Activated CD4-positive, alpha-beta T cell treated with anti-CD3 and anti-CD28 coated beads for 36 hours (primary cell): ENCODE results near the gene ZACN. TPM values are rescaled to one million over a fixed set of nuclear protein-coding genes. Genes with fewer than 3 reads are reported as not detected.

Experiments used
- microRNA-seq: library from miRNA; unstranded; fragments of <30 nt; microRNA quantifications from one replicate; pipeline ENCODE4 v1.2.0, GENCODE V29; 2021; ENCODE audit warnings: borderline replicate concordance
- total RNA-seq, 2 experiments: library from RNA; stranded (reverse); gene quantifications; one replicate each; pipeline ENCODE4 v1.2.3, GENCODE V29; 2021

The ZACN gene
- total RNA-seq, 2 experiments from 2014 or later: 4.8 to 5.4 TPM

Small RNA genes lying within 50 kb of the gene (microRNA-seq; reads per million reads assigned to microRNA genes)
- gene MIR6868: 1.8 reads per million

Other genes starting within 250 kb of the ZACN start
- gene UNC13D, start 234.8 kb upstream of the ZACN start, total RNA-seq: 100 to 1,000 TPM; 106 to 133 TPM
- 10 to 100 TPM; 68.7 to 74.1 TPM for gene WBP2, start 223.8 kb upstream of the ZACN start, total RNA-seq
- gene TRIM47, start 200.6 kb upstream of the ZACN start, total RNA-seq: 10 to 100 TPM; 13.4 to 19.9 TPM
- gene TRIM65, start 182.2 kb upstream of the ZACN start, total RNA-seq: 10 to 100 TPM; 28.9 to 31.9 TPM
- gene MRPL38, start 174.3 kb upstream of the ZACN start, total RNA-seq: 100 to 1,000 TPM in 1 of 2 experiments, 10 to 100 TPM in 1; 98.0 to 115 TPM
- 10 to 100 TPM; 16.2 to 18.0 TPM for gene FBF1, start 138.1 kb upstream of the ZACN start, total RNA-seq
- gene ACOX1, start 100.0 kb upstream of the ZACN start, total RNA-seq: 10 to 100 TPM; 27.7 to 33.1 TPM
- gene TEN1, start 99.9 kb upstream of the ZACN start, total RNA-seq: 10 to 100 TPM in 1 of 2 experiments, 1 to 10 TPM in 1; 9.8 to 13.6 TPM
- gene CDK3, start 78.3 kb upstream of the ZACN start, total RNA-seq: 1 to 10 TPM; 5.6 to 6.0 TPM
- gene EVPL, start 51.9 kb upstream of the ZACN start, total RNA-seq: under 1 TPM; 0.04 to 0.16 TPM
- 100 to 1,000 TPM; 151 to 174 TPM for gene SRP68, start 6.7 kb upstream of the ZACN start, total RNA-seq
- gene GALR2, start 4.4 kb upstream of the ZACN start, total RNA-seq: 1 to 10 TPM; 5.9 to 6.4 TPM
- gene EXOC7, start 24.6 kb downstream of the ZACN start, total RNA-seq: 10 to 100 TPM; 73.0 to 77.0 TPM
- under 1 TPM; 0.47 to 0.53 TPM for gene FOXJ1, start 62.1 kb downstream of the ZACN start, total RNA-seq
- gene RNF157, start 161.3 kb downstream of the ZACN start, total RNA-seq: 10 to 100 TPM; 24.0 to 39.4 TPM
- gene UBALD2, start 186.2 kb downstream of the ZACN start, total RNA-seq: 100 to 1,000 TPM; 299 to 639 TPM
- 1 to 10 TPM in 1 of 2 experiments, under 1 TPM in 1; 0.63 to 1.2 TPM for gene QRICH2, start 229.1 kb downstream of the ZACN start, total RNA-seq